Measurements from ENCODE around the gene VAV2.

The VAV2 gene

GRCh38 chr9:133945314-133945975, 46.7 kb downstream of the VAV2 start:
- peak in 7 of 10 donors; percentile 1 to 81 (median 22) for DNase-seq
- intact Hi-C loops (cut with DNase I): no loop called here

GRCh38 chr9:133944746-133945135, 47.4 kb downstream of the VAV2 start:
- peak in 6 of 10 donors; percentile 3 to 78 (median 39) for DNase-seq
- intact Hi-C loops (cut with DNase I): no loop called here

- intact Hi-C loops (cut with DNase I): no loop called here
- peak in 7 of 10 donors; percentile 1 to 80 (median 26) for DNase-seq
Measured at GRCh38 chr9:133943781-133944745, 48.1 kb downstream of the VAV2 start.

- DNase-seq: peak in 6 of 10 donors; percentile 3 to 66 (median 26)
- intact Hi-C loops (cut with DNase I): no loop called here
Measured at GRCh38 chr9:133943036-133943780, 48.9 kb downstream of the VAV2 start.

GRCh38 chr9:133942206-133942975, 49.7 kb downstream of the VAV2 start:
- DNase-seq: peak in 6 of 10 donors; percentile 3 to 82 (median 42)
- intact Hi-C loops (cut with DNase I): no loop called here

- peak in 3 of 10 donors; percentile 57 to 74 (median 73) for DNase-seq
Measured at GRCh38 chr9:133939845-133940244, 52.3 kb downstream of the VAV2 start.

GRCh38 chr9:133939171-133939785, 52.8 kb downstream of the VAV2 start:
- DNase-seq: peak in 2 of 10 donors; percentile 61 to 67
- intact Hi-C loops (cut with DNase I): no loop called here

More at GRCh38 chr9:133939845-133940244, 52.3 kb downstream of the VAV2 start:
- intact Hi-C loops (cut with DNase I): no loop called here

GRCh38 chr9:133938753-133939152, 53.4 kb downstream of the VAV2 start:
- DNase-seq: peak in 1 of 10 donors; percentile 48
- intact Hi-C loops (cut with DNase I): no loop called here

GRCh38 chr9:133938086-133938485, 54.0 kb downstream of the VAV2 start:
- DNase-seq: peak in 1 of 10 donors; percentile 43
- intact Hi-C loops (cut with DNase I): no loop called here

GRCh38 chr9:133937120-133937519, 55.0 kb downstream of the VAV2 start:
- DNase-seq: no peak
- intact Hi-C loops (cut with DNase I): no loop called here

GRCh38 chr9:133935328-133936005, 56.7 kb downstream of the VAV2 start:
- peak in 2 of 10 donors; percentile 31 for DNase-seq
- intact Hi-C loops (cut with DNase I): no loop called here

GRCh38 chr9:133934482-133935232, 57.5 kb downstream of the VAV2 start:
- intact Hi-C loops (cut with DNase I): no loop called here
- DNase-seq: peak in 2 of 10 donors; percentile 38 to 52

GRCh38 chr9:133933426-133934026, 58.6 kb downstream of the VAV2 start:
- intact Hi-C loops (cut with DNase I): no loop called here

GRCh38 chr9:133932633-133933032, 59.5 kb downstream of the VAV2 start:
- DNase-seq: no peak
- intact Hi-C loops (cut with DNase I): no loop called here

More at GRCh38 chr9:133933426-133934026, 58.6 kb downstream of the VAV2 start:
- DNase-seq: no peak

GRCh38 chr9:133932181-133932580, 59.9 kb downstream of the VAV2 start:
- intact Hi-C loops (cut with DNase I): no loop called here
- no peak for DNase-seq

GRCh38 chr9:133930682-133931485, 61.2 kb downstream of the VAV2 start:
- intact Hi-C loops (cut with DNase I): no loop called here
- DNase-seq: no peak
